Heart left ventricle (tissue), 16 donors: ENCODE data around the gene RABL3. TPM values are rescaled to one million over a fixed set of nuclear protein-coding genes. Genes with fewer than 3 reads are reported as not detected.

Source experiments
- ATAC-seq, 4 donors: fragments of 200-7000 bp; cut with Tn5 transposase; one replicate each; pipeline ENCODE4 v1.9.1; 2020 to 2022; ENCODE audit warnings: moderate library complexity in 4 of 4, mild to moderate bottlenecking in 3 of 4, moderate number of reproducible peaks in 1 of 4
- DNase-seq, 5 donors: peaks; one replicate each; pipeline ENCODE4 v3.0.0-alpha.2; 2020
- H3K27ac ChIP-seq, 12 donors: fragments of 200-600 bp; sonication (generic) in 4 of 12; one replicate each; pipeline versions ENCODE4 v1.5.0 to v1.8.0; 2016 to 2022; ENCODE audit warnings: mild to moderate bottlenecking in 2 of 12
- H3K27me3 ChIP-seq, 9 donors: fragments of 200-600 bp; sonication (generic) in 2 of 9; one replicate each; pipeline versions ENCODE4 v1.5.1 to v1.8.0; 2016 to 2022; ENCODE audit warnings: mild to moderate bottlenecking in 3 of 9
- H3K36me3 ChIP-seq, 9 donors: fragments of 200-600 bp; sonication (generic) in 2 of 9; one replicate each; pipeline versions ENCODE4 v1.5.0 to v1.8.0; 2018 to 2022; ENCODE audit warnings: mild to moderate bottlenecking in 2 of 9
- H3K4me1 ChIP-seq, 12 donors: fragments of 200-600 bp; sonication (generic) in 4 of 12; one replicate each; pipeline versions ENCODE4 v1.5.0 to v1.8.0; 2016 to 2022; ENCODE audit warnings: mild to moderate bottlenecking in 3 of 12
- H3K4me3 ChIP-seq, 12 donors: fragments of 200-600 bp; sonication (generic) in 4 of 12; one replicate each; pipeline versions ENCODE4 v1.5.0 to v1.8.0; 2017 to 2022; ENCODE audit warnings: mild to moderate bottlenecking in 9 of 12, moderate library complexity in 4 of 12
- H3K9me3 ChIP-seq, 12 donors: fragments of 200-600 bp; sonication (generic) in 4 of 12; one replicate each; pipeline versions ENCODE4 v1.5.0 to v1.8.0; 2016 to 2022; ENCODE audit warnings: mild to moderate bottlenecking in 1 of 12
- CTCF ChIP-seq, 12 donors: fragments of 200-600 bp; sonication (generic) in 4 of 12; IDR thresholded peaks; one replicate each; pipeline versions ENCODE4 v1.5.0 to v1.8.0; 2018 to 2022; ENCODE audit warnings: antibody characterized with exemption in 12 of 12, mild to moderate bottlenecking in 5 of 12
- POLR2A ChIP-seq, 2 donors: fragments of 450-650 bp; IDR thresholded peaks; one replicate each; pipeline ENCODE4 v1.6.1; 2017; ENCODE audit warnings: antibody characterized with exemption in 2 of 2, mild to moderate bottlenecking in 2 of 2, moderate library complexity in 2 of 2
- WGBS, 4 donors: extraction: QIAGEN DNeasy Blood & Tissue Kit in 2 of 4; methylation state at CpG; one replicate each; pipeline versions ENCODE4 v1.1.5 to v1.1.7; 2013 to 2018; 5-methylcytosine and 5-hydroxymethylcytosine counted together
- intact Hi-C, 10 donors: fragments of 100-400 bp; cut with DNase I; formaldehyde crosslinking; loops; one replicate each; pipeline versions ENCODE4 v1.11.1 to v1.14.2; 2022
- polyA plus RNA-seq, 2 donors: library from polyadenylated mRNA; stranded (reverse); fragments of 200-250 nt; gene quantifications; one replicate each; pipeline ENCODE4 v1.2.3, GENCODE V29; 2013
- total RNA-seq, 9 donors: library from RNA; depleted of rRNA in 2 of 9; stranded (reverse); fragments of >200 nt in 2 of 9; fragmentation: NEBNext Ultra II Directional in 3 of 9; extraction: Animal tissue kit (Norgen Biotek cat#: 25700) in 3 of 9; gene quantifications; one replicate each; pipeline versions ENCODE4 v1.1.0 to v1.2.4, GENCODE V29; 2016 to 2023
- donor health status: ischemic (EF 13 %, LVEDD 7.1; RV severe dilation, severe dysfunction).
- donor health status: healthy with polysubstance abuse.
- donor health status: DM: no; HTN: yes; CAD: no.
- donor health status: DM: no; HTN: no; CAD: no.
- donor health status: ischemic (EF 25% LVEDD 6.9; RV normal size, moderate dysfunction).
- donor health status: ischemic (EF 25% LVEDD 5.7; RV mildly dilated, moderate dysfunction).
- donor health status: healthy.
- donor health status: DM: yes; HTN: yes; CAD: no.
- donor health status: ischemic (EF 35%, LVEDD 5.7; RV mildly dilated, moderate dysfunction).
- donor health status: nonischemic (EF 11% LVEDD 7.7; RV severe dilation, severe dysfunction).
- donor health status: DM: yes; HTN: yes; CAD: no.
- donor health status: PGD.
- donor health status: ischemic (EF 29% LVEDD 5.4; RV normal size, mild dysfunction).
- donor health status: nonischemic (EF 23%, LVEDD 6.1; RV moderate dilation, normal function).

Gene RABL3
- total and polyA plus RNA-seq, 11 donors: 3.1 to 28.3 (median 17.5) TPM

DNA sequence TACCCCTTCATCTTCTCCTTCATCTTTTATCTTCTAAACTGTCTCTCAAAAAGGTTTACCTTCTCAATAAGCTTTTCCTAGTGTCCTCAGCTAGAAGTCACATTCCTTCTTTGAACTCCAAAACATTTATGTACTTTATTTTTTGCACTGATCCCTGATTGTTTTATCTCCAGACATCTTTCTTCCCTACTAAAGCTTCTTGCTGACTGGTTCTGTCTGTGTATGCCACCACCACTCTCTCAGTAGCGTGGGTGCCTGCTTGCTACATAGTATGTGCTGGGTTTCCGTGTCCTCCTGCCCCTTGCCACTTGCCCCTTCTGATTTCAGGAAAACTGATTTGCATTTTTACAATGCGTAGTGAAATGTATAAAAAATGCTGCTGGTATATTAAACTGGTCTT, 24.3 kb upstream of the RABL3 start:
- H3K36me3 ChIP-seq: peaks cover 0 to 11% (median 8%) of the 10 kb centered on the region in 9 donors
- H3K4me3 ChIP-seq: no peak overlapping the region
- no peak overlapping the region for H3K27ac ChIP-seq
- H3K9me3 ChIP-seq: no peaks in the 10 kb centered on the region
- H3K4me1 ChIP-seq: peaks cover 0 to 19% (median 3%) of the 10 kb centered on the region in 12 donors
- ATAC-seq (no peak), DNase-seq (no peak)
- no peaks in the 10 kb centered on the region for H3K27me3 ChIP-seq
- TF ChIP-seq CTCF (IDR thresholded peaks at IDR 0.05) (no peak), POLR2A (IDR thresholded peaks at IDR 0.05) (no peak)
- 64 to 96% (median 94%) methylated on average over 3 of the region's 3 CpGs for WGBS, 4 donors
- intact Hi-C loops: no loop called here

- H3K27ac ChIP-seq: no peak overlapping the region
- H3K9me3 ChIP-seq: no peaks in the 10 kb centered on the region
- TF ChIP-seq CTCF (IDR thresholded peaks at IDR 0.05) (no peak), POLR2A (IDR thresholded peaks at IDR 0.05) (no peak)
- H3K27me3 ChIP-seq: no peaks in the 10 kb centered on the region
- DNase-seq (no peak), ATAC-seq (no peak)
- H3K36me3 ChIP-seq: peaks cover 0 to 6% (median 3%) of the 10 kb centered on the region in 9 donors
- peaks cover 0 to 19% (median 3%) of the 10 kb centered on the region in 12 donors for H3K4me1 ChIP-seq
- no peak overlapping the region for H3K4me3 ChIP-seq
- intact Hi-C loops: no loop called here
Measured at GRCh38 chr3:120765830-120766493, 23.6 kb upstream of the RABL3 start.

DNA sequence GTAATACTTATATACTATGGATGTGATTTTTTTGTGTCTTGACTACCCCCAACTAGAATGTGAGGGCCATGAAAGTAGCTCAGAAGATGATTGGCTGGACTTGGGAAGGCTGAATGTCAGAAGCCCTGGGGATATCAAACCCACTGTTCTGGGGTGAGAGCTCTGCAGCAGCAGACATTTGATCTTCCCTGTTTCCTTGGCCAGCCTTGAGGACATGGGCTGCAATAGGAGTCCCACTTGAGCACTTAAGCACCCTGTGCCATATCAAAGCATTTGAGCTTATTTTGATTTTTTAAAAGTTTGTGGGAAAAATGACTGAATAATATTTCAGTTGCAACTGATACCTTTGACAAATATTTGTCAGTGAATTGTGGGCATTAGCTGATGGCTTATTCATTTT, 21.9 kb upstream of the RABL3 start:
- H3K4me3 ChIP-seq: no peak overlapping the region
- no peak for TF ChIP-seq POLR2A (IDR thresholded peaks at IDR 0.05)
- TF ChIP-seq CTCF (IDR thresholded peaks at IDR 0.05): no peak
- no peak for ATAC-seq
- H3K9me3 ChIP-seq: no peaks in the 10 kb centered on the region
- no peak for DNase-seq
- H3K36me3 ChIP-seq: no peaks in the 10 kb centered on the region
- intact Hi-C loops: no loop called here
- no peaks in the 10 kb centered on the region for H3K27me3 ChIP-seq
- H3K4me1 ChIP-seq: peaks cover 0 to 19% (median 3%) of the 10 kb centered on the region in 12 donors
- no peak overlapping the region for H3K27ac ChIP-seq

DNA sequence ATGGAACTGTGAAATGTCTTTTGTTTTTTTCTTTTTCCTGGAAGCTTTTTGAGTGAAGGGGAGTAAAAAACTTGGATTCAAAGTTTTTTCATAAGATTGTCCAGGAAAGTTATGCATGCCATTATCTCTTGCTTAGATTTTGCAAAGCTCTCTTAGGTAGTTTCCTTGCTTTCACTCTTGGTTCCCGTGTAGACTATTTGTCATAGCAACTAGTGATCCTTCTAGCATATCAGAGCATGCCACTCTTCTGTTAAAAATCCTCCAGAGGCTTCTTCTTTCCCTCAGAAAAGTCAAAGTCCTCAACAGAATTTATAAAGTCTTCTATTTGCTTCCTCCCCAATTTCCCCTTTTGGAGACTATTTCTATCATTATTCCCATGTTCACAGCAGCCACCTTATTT, 21.3 kb upstream of the RABL3 start:
- Histone ChIP-seq H3K27me3 (no peaks in the 10 kb centered on the region), H3K9me3 (peaks cover 0 to 1% (median 0%) of the 10 kb centered on the region in 12 donors), H3K4me3 (no peak overlapping the region), H3K36me3 (no peaks in the 10 kb centered on the region), H3K27ac (no peak overlapping the region), H3K4me1 (peaks cover 0 to 18% (median 3%) of the 10 kb centered on the region in 12 donors)
- ATAC-seq: no peak
- TF ChIP-seq CTCF (IDR thresholded peaks at IDR 0.05): no peak
- TF ChIP-seq POLR2A (IDR thresholded peaks at IDR 0.05): no peak
- no peak for DNase-seq
- intact Hi-C loops: no loop called here
- WGBS, 4 donors: 60 to 77% (median 60%) methylated on average over 1 of the region's 1 CpG
